B cell (primary cell): ENCODE results near the gene HSP90AB1. TPM values are rescaled to one million over a fixed set of nuclear protein-coding genes. Genes with fewer than 3 reads are reported as not detected.

Experiments used
- ATAC-seq: fragments of 200-7000 bp; cut with Tn5 transposase; one replicate; pipeline ENCODE4 v1.10.0; 2021; ENCODE audit warnings: low read depth, mild to moderate bottlenecking, moderate number of reproducible peaks, moderate library complexity
- CTCF ChIA-PET: fragments of 350-600 bp; sonication (Branson Sonifier 250); formaldehyde crosslinking; loops from one replicate; lab custom pipeline; 2021; ENCODE audit warnings: antibody characterized with exemption, inconsistent platforms; lab: Charles Lee
- POLR2A ChIA-PET: fragments of 350-600 bp; sonication (Branson Sonifier 250); formaldehyde crosslinking; loops from one replicate; lab custom pipeline; 2021; ENCODE audit warnings: antibody characterized with exemption; lab: Charles Lee
- DNase-seq: peaks from one replicate; pipeline ENCODE4 v3.0.0; 2013
- H2AFZ ChIP-seq: 2 replicates; pipeline ENCODE4 v1.6.1; 2012; ENCODE audit warnings: mild to moderate bottlenecking, low read depth, low read length; ENCODE audit not compliant: insufficient read depth, poor library complexity, severe bottlenecking
- H3K27ac ChIP-seq, 2 donors: 1 replicate in 1 of 2; 2 replicates in 1 of 2; pipeline ENCODE4 v1.5.1; 2012 to 2013; ENCODE audit warnings: low read length in 2 of 2, mild to moderate bottlenecking in 2 of 2, moderate library complexity in 1 of 2
- H3K27me3 ChIP-seq, 4 experiments: fragments of 200-600 bp in 1 of 4; sonication (generic) in 1 of 4; replicated peaks in 1 of 4; 1 replicate in 2 of 4; 2 replicates in 2 of 4; pipeline versions ENCODE4 v1.6.1 to v1.7.0; 2013 to 2016; ENCODE audit warnings: low read length in 3 of 4, mild to moderate bottlenecking in 2 of 4, mixed read lengths in 1 of 4, moderate library complexity in 1 of 4; ENCODE audit not compliant: insufficient read depth in 4 of 4, control insufficient read depth in 3 of 4; ENCODE audit errors: control extremely low read depth in 1 of 4
- H3K36me3 ChIP-seq, 2 experiments: replicated peaks in 1 of 2; 1 replicate in 1 of 2; 2 replicates in 1 of 2; pipeline versions ENCODE4 v1.6.1 to v1.7.1; 2013; ENCODE audit warnings: low read length in 1 of 2; ENCODE audit not compliant: insufficient read depth in 2 of 2, control insufficient read depth in 1 of 2; ENCODE audit errors: control extremely low read depth in 1 of 2, extremely low read depth in 1 of 2
- H3K4me1 ChIP-seq, 2 donors: fragments of 200-600 bp in 1 of 2; sonication (generic) in 1 of 2; 1 replicate in 1 of 2; 2 replicates in 1 of 2; pipeline versions ENCODE4 v1.5.1 to v1.6.1; 2013 to 2017; ENCODE audit warnings: low read length in 2 of 2; ENCODE audit not compliant: control insufficient read depth in 2 of 2, insufficient read depth in 2 of 2
- H3K4me2 ChIP-seq: replicated peaks from 2 replicates; pipeline ENCODE3; 2012; ENCODE audit warnings: mild to moderate bottlenecking, low read depth, low read length; ENCODE audit not compliant: poor library complexity, severe bottlenecking
- H3K4me3 ChIP-seq, 5 experiments: fragments of 200-600 bp in 1 of 5; sonication (generic) in 1 of 5; 1 replicate in 3 of 5; 2 replicates in 2 of 5; pipeline versions ENCODE4 v1.5.1 to v1.7.0; 2011 to 2016; ENCODE audit warnings: low read length in 4 of 5, mild to moderate bottlenecking in 4 of 5, low read depth in 2 of 5, control low read depth in 1 of 5, moderate library complexity in 1 of 5; ENCODE audit not compliant: insufficient read depth in 1 of 5; ENCODE audit errors: control extremely low read depth in 1 of 5, extremely low read depth in 1 of 5
- H3K79me2 ChIP-seq: fragments of 200-600 bp; sonication (generic); one replicate; pipeline ENCODE4 v1.6.0; 2016; ENCODE audit warnings: low read length; ENCODE audit not compliant: control insufficient read depth, insufficient read depth
- H3K9ac ChIP-seq: fragments of 200-600 bp; sonication (generic); 2 replicates; pipeline ENCODE4 v1.6.1; 2017; ENCODE audit warnings: mild to moderate bottlenecking, low read length, moderate library complexity
- H3K9me3 ChIP-seq, 3 donors: one replicate each; pipeline versions ENCODE4 v1.6.1 to v1.7.1; 2013; ENCODE audit warnings: low read length in 2 of 3; ENCODE audit not compliant: control insufficient read depth in 2 of 3, insufficient read depth in 1 of 3; ENCODE audit errors: control extremely low read depth in 1 of 3
- H4K20me1 ChIP-seq: 2 replicates; pipeline ENCODE4 v1.6.0; 2012; ENCODE audit warnings: mild to moderate bottlenecking, low read length; ENCODE audit not compliant: insufficient read depth, control insufficient read depth, poor library complexity, severe bottlenecking
- H3K27ac Mint-ChIP-seq: one replicate; pipeline ENCODE4 v1.8.0; 2021; ENCODE audit warnings: mixed read lengths
- H3K27me3 Mint-ChIP-seq: one replicate; pipeline ENCODE4 v1.8.0; 2021; ENCODE audit warnings: mixed read lengths
- H3K4me1 Mint-ChIP-seq: one replicate; pipeline ENCODE4 v1.8.0; 2021; ENCODE audit warnings: mixed read lengths
- H3K4me3 Mint-ChIP-seq: one replicate; pipeline ENCODE4 v1.8.0; 2021; ENCODE audit warnings: mixed read lengths
- H3K9me3 Mint-ChIP-seq: one replicate; pipeline ENCODE4 v1.8.0; 2022; ENCODE audit warnings: mixed read lengths; ENCODE audit not compliant: insufficient read depth
- EZH2 ChIP-seq: IDR thresholded peaks from 2 replicates; pipeline ENCODE4 v1.6.1; 2012; ENCODE audit warnings: borderline replicate concordance, low read depth, mild to moderate bottlenecking, moderate library complexity, low read length; ENCODE audit not compliant: insufficient read depth, poor library complexity, severe bottlenecking
- WGBS: methylation state at CpG from one replicate; pipeline ENCODE4 v1.1.5; 2013; ENCODE audit warnings: missing lambda C conversion rate; ENCODE audit not compliant: insufficient coverage; 5-methylcytosine and 5-hydroxymethylcytosine counted together
- intact Hi-C: fragments of 100-400 bp; cut with micrococcal nuclease; formaldehyde crosslinking; loops from one replicate; pipeline ENCODE4 v1.10.0; 2022
- polyA plus RNA-seq: library from polyadenylated mRNA; depleted of rRNA; stranded (reverse); fragments of >200 nt; gene quantifications from 2 replicates; pipeline ENCODE4 v1.2.3, GENCODE V29; 2012
- total RNA-seq, 2 donors: library from RNA; stranded (reverse); fragments of 120-200 nt in 1 of 2; gene quantifications; 1 replicate in 1 of 2; 2 replicates in 1 of 2; pipeline versions ENCODE4 v1.2.3 to v1.2.4, GENCODE V29; 2013 to 2022
- TF ChIP-seq, protein P1 (sequence below): fragments of 200-600 bp; IDR thresholded peaks from one replicate; pipeline ENCODE4 v1.8.0; 2022; ENCODE audit warnings: antibody characterized with exemption, mild to moderate bottlenecking

HSP90AB1 gene
- total and polyA plus RNA-seq, 2 donors (not counting 1 experiment from before 2014, with no cell fraction given): 395 to 645 TPM

DNA sequence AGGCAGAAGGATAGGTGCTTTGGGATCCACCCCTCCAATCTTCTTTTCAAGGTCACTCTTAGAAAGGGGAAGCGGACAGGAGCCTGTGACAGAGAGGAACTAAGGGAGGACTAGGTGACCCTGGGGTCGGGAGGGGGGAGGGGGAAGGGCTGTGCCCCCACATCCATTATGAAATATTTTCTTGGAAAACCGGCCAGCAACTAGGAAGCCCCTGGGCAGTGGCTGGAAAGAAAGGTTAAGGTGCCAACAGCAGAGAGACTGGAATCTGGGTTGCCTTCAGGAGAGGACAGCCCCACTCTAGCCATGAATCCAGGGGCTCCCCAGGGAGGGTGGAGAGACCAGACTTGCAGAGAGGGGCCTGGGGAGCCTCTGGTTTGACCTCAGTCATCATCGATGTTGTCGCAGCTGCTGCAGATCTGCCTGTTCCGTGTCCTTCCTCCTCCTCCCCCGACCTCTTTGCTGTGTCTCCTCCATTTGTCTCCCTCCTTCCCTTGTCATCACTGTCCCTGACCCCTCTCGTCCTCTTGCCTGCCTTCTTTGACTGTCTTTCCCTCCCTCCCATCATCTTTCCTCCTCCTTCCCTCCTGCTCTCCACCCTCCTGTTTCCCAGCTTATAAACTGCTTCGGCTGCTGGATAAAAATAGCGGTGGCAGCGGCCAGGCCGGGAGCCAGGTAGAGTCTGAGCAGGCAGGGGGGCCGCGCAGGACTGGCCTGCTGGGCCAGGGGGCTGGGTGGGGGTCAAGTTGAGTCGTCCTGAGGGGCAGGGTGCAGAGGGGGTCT lies 20.3 kb upstream of the HSP90AB1 start:
- CTCF ChIA-PET: interaction anchor here (0.7 to 2.9 kb wide), 5 partner anchors 8 to 79 kb away, joined by 3 to 8 read pairs (median 4); no protein-coding TSS in a partner anchor
- Histone ChIP-seq H3K4me2 (no peak overlapping the region), H2AFZ (no peak overlapping the region), H3K79me2 (peaks cover 5% of the 10 kb centered on the region), H3K36me3 (no peaks in the 10 kb centered on the region), H3K4me1 (peaks cover 12 to 21% of the 10 kb centered on the region in 2 donors), H3K4me3 (no peak overlapping the region), H3K9me3 (no peaks in the 10 kb centered on the region), H3K27ac (no peak overlapping the region), H4K20me1 (no peaks in the 10 kb centered on the region), H3K27me3 (peaks cover 0 to 2% (median 0%) of the 10 kb centered on the region in 4 experiments), H3K9ac (no peak overlapping the region)
- POLR2A ChIA-PET: no interaction called here
- Mint-ChIP-seq H3K4me3 (no peak overlapping the region), H3K4me1 (peaks cover 20% of the 10 kb centered on the region), H3K27ac (no peak overlapping the region), H3K9me3 (no peaks in the 10 kb centered on the region), H3K27me3 (no peaks in the 10 kb centered on the region)
- ATAC-seq (no peak), DNase-seq (no peak)
- intact Hi-C loops: no loop called here
- 94% methylated on average over 11 of the region's 15 CpGs for WGBS
- no peak for TF ChIP-seq EZH2
- TF ChIP-seq, protein P1, sequence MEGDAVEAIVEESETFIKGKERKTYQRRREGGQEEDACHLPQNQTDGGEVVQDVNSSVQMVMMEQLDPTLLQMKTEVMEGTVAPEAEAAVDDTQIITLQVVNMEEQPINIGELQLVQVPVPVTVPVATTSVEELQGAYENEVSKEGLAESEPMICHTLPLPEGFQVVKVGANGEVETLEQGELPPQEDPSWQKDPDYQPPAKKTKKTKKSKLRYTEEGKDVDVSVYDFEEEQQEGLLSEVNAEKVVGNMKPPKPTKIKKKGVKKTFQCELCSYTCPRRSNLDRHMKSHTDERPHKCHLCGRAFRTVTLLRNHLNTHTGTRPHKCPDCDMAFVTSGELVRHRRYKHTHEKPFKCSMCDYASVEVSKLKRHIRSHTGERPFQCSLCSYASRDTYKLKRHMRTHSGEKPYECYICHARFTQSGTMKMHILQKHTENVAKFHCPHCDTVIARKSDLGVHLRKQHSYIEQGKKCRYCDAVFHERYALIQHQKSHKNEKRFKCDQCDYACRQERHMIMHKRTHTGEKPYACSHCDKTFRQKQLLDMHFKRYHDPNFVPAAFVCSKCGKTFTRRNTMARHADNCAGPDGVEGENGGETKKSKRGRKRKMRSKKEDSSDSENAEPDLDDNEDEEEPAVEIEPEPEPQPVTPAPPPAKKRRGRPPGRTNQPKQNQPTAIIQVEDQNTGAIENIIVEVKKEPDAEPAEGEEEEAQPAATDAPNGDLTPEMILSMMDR: no peak

DNA sequence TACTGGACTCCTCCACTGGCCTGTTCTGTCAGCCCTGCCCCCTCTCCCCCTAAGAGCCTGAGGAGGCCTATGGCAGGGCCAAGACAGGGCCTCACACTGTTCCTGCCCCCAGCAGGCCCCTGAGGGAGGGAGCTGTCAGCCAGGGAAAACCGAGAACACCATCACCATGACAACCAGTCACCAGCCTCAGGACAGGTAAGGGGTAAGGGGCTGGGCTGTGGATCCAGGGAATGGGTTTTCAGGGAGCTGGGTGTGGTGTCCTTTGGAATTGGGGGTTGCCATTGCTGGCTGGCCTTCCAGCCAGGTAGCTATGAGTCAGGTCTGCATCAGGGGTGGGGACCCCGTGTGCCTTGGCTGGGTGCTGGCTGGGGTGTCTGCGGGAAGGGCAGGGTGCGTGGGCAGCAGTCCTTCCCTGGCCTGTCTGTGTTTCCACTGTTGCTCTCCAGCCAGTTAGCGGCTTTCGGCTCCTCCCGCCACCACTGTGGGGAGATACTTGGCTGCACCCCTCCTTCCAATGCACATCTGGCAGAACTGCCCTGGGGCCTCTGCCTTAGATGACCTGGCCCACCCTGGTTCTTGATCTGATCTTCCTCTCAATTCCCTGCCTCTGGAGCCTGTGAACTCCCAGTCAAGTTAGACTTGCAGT lies 19.6 kb upstream of the HSP90AB1 start:
- DNase-seq (no peak), ATAC-seq (no peak)
- Mint-ChIP-seq H3K9me3 (no peaks in the 10 kb centered on the region), H3K4me3 (no peak overlapping the region), H3K27me3 (no peaks in the 10 kb centered on the region), H3K4me1 (peaks cover 16% of the 10 kb centered on the region), H3K27ac (no peak overlapping the region)
- POLR2A ChIA-PET: no interaction called here
- Histone ChIP-seq H3K79me2 (peaks cover 5% of the 10 kb centered on the region), H3K4me1 (peaks cover 12 to 17% of the 10 kb centered on the region in 2 donors), H3K4me2 (no peak overlapping the region), H4K20me1 (no peaks in the 10 kb centered on the region), H3K36me3 (no peaks in the 10 kb centered on the region), H2AFZ (no peak overlapping the region), H3K27ac (no peak overlapping the region), H3K9me3 (no peaks in the 10 kb centered on the region), H3K27me3 (peaks cover 0 to 2% (median 0%) of the 10 kb centered on the region in 4 experiments), H3K9ac (no peak overlapping the region), H3K4me3 (no peak overlapping the region)
- 98% methylated on average over 6 of the region's 7 CpGs for WGBS
- intact Hi-C loops: no loop called here
- CTCF ChIA-PET: interaction anchor here (0.9 to 1.8 kb wide), 4 partner anchors 9 to 30 kb away, joined by 3 to 6 read pairs (median 4); no protein-coding TSS in a partner anchor
- TF ChIP-seq, protein P1: no peak
- no peak for TF ChIP-seq EZH2
